HG03457 (cell line): ENCODE measurements around the gene CNTNAP2.

Experiments
- ATAC-seq: cut with Tn5 transposase; IDR thresholded peaks from one replicate; pipeline ENCODE4 v1.9.1; 2021; ENCODE audit warnings: moderate number of reproducible peaks; ENCODE audit not compliant: unreplicated experiment

Gene CNTNAP2

DNA sequence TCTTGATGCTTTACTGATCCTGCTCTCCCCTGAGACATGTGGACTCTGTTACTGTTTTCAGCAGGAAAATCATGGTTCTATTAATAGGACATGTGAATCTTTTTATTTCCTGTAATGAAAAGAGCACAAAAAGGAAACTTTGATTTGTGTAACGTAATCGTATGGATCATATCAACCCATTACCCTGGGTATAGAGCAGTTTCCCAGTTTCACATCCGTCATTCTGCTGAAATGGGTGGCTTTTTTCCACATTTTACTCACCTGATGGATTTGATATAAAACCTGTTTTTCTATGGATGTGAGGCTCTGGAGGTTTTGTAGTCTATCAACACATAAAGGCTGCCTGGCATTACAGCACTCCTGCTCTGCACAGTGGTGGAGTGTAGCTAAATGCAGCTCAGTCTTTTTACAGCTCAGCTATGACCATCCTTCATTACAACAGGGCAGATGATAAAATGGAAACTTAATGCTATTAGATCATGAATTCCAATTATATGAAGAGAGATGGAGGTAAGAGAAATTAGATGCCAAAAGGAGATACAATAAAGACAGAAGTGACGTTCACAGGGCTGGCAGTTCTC lies 1987.6 kb downstream of the CNTNAP2 start:
- ATAC-seq: no peak

DNA sequence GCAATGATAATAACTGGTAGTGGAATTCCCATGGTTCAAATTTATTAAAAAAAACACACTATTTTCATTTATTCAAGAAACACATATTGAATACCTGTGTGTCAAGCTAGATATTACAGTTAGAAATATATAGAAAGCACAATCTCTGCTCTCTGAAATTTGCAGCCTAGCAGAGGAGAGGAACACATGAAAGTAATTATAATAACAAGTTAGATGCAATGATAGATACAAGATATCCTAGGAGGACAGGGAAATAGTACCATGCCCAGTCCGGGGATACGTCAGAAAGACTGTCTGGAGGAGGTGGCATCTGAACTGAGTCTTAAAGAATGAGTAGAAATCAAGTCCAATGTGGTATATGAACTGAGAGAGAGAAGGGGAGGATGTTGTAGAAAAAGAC lies 1988.3 kb downstream of the CNTNAP2 start:
- no peak for ATAC-seq

DNA sequence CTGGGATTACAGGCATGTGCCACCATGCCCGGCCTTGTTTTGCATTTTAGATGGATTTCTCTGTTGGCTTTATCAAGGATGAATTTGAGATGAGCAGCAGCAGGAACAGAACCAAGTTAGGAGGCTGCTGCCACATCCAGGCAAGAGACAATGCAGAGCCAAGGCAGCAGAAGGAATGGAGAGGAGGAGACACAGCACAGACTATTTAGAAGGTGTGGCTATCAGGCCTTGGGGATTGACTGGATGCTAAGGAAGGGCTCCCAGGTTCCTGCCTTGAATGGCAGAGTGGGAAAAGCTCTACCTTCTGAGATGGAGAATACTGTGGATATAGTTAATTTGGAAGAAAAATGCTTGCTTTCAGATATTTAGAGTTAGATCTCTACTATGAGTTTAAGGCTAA lies 1989.3 kb downstream of the CNTNAP2 start:
- ATAC-seq: no peak

DNA sequence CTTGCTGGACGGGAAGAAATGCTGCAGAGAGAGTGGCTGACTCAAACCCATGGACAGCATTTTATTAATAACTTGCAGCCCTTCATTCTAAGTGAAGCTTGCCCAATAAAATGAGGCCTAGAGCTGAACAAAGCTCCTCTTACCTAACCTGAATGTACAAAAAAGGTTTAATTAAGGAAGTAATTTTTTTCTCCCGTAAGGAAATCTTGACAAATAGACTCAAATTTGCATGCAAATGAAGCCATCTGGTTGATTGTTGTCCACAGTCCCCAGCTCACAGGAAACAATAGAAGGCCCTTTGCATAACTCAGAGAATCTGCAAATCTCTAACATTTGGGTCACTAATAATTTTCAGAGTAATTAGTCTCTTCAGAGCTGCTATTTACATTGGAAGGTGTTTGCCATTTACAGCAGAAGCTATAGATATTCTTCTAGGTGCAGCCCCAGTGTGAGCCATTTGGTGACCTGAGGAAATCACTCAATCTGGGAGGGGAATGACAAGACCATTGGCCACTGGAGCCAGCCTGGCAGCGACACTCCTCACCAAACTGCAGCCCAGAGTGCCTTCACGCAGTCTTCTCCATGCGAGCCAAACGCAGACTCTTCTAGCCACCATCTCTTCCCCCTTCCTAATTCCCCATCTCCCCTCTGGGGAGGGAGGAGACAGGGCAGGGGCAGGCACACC lies 1991.0 kb downstream of the CNTNAP2 start:
- ATAC-seq: no peak

DNA sequence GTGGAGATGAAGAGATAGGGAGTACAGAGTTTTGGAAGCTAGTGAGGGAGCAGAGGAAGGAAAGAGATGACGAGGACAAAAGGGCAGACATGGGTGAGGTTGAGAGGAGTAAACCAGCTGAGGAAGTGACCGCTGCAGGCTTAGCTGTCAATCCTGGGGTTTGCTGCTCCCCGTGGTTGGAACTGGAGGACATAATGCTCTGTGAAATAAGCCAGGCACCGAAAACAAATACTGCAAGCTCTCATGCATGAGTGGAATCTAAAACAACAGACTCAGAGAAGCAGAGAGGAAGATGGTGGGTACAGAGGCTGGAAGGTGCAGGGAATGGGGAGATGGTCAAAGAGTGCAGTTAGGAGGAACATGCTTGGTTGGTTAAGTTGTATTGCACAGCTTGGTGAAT lies 1991.8 kb downstream of the CNTNAP2 start:
- no peak for ATAC-seq

DNA sequence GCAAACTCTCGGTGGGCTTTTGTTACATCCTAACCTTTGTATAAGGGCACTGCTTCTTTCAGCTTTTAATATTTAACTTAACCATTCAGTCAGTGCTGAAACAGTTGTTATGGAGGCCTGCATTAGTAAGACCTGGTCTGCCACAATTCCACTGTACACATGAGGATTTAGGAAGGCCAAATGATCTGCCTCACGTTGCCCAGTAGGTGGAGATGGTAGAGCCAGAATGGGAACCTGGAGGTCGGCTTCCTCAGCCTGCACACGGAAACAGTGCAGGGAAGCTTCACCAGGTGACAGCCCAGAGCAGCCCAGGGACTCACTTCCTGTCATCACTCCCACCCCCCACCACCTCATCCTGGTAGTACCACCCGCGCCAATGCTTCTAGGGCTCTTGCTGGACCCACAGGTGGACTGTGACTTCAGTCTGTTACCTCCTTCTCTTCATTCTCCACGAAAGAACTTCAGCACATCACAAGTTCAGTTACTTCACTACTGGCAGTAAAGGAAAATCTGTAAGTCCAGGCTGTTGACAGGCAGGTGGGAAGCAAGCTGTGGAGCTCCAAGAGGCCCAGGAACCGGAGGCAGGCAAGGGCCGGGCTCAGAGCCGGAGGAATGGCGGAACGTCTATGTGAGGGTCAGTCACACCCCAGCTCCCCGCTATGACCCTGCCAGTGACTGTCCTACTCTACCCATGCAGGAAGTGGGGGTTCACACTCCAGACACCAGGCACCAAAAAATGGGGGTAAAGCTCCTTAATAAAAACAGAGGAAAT lies 1993.7 kb downstream of the CNTNAP2 start:
- no peak for ATAC-seq

DNA sequence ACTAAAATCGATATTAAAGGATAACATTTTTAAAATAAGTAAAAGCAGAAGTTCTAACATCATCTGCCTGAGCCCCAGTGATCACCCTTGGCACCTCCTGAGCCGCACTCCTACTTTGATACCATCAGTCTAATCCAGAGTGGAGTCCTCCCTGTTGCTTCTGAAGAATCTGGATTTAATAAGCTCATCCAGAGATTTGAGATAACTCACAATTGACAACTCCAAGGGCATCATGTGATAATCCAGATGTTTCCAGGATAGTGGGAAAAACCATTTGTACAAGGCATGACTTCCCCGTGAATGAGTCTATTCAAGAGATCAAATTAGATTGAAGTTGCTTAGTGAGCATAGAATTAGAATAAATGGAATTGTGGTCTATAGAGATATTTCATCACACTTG lies 1998.2 kb downstream of the CNTNAP2 start:
- no peak for ATAC-seq

DNA sequence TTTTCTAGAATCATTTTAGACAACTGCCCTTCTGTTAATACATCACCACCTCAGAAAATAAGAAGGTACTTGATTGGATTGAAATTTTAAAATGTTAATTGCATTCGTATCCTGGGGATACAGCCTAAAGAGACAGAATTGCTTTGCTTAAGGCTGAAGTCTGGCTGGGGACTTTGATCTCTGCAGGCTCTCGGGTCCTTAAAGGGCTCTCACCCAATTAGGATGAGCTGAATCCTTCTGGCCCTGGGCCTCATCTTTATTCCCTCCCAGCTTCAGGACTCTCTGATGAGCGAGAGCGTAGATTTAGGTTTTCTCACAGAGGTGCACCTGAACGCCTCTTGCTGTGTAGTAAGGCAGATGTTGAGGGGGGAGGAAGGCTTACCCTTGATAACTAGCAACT lies 1998.7 kb downstream of the CNTNAP2 start:
- no peak for ATAC-seq

DNA sequence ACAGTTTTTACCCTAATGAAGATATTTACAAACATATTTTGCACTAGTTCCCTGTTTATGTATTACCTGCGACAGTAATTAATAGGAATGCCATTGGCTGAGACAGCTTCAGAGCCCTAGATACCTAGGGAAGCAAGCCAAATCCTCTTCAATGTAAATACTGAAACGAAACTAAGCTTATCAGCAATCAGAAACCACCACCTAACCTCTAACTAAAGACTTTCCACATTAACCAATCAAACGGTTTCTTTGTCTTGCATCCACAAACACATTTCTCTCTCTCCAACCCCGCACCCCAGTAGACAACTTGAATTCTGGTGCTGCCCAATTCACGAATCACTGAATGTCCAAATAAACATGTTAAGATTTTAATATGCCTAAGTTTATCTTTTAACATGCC lies 1999.6 kb downstream of the CNTNAP2 start:
- no peak for ATAC-seq

DNA sequence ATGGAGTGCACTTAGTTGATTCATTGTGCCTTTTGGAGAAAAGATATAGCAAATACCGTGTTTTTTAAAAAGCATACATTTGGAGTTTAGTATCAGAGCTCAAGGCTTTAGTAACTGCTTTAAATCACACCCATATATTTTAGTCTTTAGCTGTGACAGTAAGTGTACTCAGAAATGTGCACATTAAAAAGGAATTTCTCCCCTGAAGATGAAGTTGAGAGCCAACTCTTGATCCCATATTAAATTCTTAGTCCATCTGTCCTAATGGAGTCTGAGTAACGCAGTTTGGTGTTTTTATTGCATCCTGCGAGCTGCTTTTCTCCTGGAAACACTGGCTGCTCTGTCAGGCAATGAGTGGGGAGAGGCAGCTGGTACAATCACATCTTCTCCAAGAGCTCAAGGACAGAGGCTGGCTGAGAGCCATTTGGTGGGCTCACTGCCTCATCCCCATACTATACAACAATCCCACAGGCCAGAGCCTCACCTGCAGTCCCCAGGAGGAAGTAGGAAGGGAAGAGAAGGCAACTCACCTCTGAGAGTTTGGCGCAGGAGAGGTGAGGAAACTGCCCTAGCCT lies 2000.3 kb downstream of the CNTNAP2 start:
- ATAC-seq: no peak

DNA sequence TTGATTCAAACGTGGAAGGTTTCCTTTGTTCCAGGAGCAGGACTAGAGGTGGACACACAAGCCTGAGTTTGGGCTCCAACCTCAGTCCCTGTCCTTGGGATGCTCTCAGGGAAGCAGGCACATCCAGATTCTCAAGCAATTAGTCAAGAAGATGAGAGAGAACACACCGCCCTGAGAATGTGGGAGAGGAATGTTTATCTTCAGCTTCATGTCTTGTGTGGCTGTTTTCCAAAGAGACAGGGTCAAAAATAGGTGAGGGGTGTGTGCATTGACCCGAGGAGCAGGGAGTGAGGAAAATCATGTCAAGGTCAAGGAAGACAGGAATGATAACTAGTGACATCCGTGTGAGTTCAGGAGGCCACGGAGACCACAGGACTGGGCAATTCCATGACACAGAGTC lies 2001.8 kb downstream of the CNTNAP2 start:
- ATAC-seq: no peak

DNA sequence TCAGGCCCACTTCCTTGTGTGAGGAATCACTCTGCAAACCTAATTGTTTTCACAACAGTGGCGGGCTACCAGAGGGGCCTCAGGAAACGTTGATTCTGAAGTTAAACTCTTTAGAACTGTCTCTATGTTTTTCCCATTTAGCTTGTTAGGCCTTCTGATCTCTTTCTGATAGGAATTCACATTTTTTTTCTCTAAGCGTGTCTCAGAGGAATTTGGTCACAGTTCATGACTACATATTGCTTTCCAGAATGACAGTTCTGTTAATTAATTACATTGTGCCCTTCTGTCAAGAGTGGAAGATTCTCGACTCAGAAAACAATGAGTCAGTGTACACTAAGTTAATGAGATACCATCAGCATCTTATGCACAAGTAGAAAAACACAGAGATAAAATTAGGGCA lies 2004.8 kb downstream of the CNTNAP2 start:
- no peak for ATAC-seq

DNA sequence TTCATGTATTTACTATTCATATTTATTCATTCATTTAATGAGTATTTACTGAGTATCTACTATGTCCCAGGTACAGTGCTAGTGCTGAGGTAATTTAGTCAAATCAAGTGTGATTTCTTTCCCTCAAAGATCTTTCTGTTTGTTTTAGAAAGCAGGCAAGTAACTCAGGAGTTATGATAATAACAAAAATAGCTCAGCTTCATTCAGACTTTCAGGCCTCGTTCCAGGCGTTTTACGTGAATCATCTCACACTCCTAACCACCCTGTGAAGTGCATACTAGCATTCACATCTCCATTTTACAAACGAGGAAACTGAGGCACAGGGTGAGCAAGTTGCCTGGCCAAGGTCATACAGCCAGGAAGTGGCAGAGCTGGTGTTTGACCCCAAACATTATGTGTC lies 2005.2 kb downstream of the CNTNAP2 start:
- ATAC-seq: no peak

DNA sequence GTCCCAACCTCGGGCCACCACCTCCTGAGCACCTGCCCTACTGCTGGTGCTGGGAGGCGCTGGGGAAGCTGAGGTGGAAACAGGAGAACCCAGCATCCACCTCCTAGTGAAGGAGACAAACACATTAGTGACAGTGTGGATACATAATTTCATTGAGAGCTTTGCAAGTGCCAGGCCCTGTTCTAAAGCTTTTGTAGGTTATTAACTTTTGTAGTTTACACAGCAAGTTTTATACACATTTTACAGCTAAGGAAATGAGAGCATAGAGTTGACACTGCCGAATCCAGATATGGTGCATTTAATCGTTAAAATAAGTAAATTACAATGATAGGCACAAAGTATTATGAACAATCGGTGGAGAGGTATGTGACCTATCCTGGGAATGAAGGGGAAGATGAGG lies 2007.9 kb downstream of the CNTNAP2 start:
- no peak for ATAC-seq

DNA sequence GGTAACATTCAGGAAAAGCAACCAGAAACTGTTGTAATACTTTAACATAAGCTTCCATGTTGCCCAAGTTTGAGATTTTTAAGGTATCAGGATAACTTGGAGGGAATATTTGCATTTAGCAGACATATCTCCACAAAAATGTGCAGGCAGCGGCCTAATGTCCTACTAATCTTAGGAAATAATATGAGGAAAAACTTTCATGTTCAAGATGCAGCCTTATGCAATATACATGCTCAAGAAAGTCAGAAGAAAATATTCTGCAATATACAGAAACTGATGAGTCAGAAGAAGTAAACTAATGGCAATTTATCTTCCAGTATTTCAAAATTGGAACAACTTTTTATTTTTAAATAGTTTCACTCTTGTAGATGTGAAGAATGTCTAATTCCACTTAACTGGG lies 2010.8 kb downstream of the CNTNAP2 start:
- ATAC-seq: no peak

DNA sequence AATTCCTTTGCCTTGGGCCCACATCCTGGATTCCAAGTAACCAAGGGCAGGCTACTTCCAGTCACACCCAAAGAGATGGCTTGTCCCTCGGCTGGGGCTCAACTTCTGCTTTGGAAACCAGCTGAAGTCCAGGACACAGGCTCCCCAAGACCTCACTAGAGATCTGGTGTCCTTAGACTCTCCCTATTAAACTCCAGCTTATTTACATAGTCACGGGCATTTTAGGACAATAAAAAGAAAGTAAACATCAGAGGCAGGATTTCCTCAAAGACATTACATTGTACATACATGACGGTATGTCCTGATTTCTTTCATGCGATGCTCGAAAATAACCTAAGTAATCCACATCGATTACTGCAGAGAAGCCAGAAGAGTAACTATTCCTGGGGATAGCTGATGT lies 2012.4 kb downstream of the CNTNAP2 start:
- no peak for ATAC-seq

DNA sequence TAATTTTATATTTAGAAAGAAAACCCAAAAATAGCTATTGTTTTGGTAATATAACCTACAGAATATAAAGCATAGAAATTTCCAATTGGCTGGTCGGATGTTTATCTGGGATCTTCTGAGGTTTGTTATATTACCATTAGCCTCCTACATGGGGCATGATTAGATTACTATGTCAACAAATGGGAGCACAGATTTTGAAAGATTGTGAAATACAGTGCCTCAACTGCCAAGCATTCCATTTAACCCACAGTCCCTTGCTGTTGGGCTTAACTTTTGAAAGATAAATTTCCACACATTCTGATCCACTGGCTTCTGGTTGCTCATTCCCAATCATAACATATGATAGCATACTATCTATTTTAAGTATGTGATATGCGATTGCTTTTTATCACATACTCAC lies 2018.5 kb downstream of the CNTNAP2 start:
- ATAC-seq: no peak

DNA sequence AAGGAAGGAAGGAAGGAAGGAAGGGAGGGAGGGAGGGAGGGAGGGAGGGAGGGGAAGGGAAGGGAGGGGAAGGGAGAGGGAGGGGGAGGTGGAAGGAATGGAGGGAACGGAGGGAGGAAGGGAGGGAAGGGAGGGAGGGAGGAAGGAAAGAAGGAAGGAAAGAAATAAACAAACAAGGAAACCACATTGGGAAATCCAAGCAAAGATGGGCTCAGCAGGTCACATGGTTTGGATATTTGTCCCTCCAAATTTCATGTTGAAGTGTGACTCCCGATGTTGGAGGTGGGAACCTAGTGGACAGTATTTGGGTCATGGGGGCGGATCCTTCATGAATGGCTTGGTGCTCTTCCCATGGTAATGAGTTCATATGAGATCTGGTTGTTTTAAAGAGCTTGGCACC lies 2019.4 kb downstream of the CNTNAP2 start:
- no peak for ATAC-seq

DNA sequence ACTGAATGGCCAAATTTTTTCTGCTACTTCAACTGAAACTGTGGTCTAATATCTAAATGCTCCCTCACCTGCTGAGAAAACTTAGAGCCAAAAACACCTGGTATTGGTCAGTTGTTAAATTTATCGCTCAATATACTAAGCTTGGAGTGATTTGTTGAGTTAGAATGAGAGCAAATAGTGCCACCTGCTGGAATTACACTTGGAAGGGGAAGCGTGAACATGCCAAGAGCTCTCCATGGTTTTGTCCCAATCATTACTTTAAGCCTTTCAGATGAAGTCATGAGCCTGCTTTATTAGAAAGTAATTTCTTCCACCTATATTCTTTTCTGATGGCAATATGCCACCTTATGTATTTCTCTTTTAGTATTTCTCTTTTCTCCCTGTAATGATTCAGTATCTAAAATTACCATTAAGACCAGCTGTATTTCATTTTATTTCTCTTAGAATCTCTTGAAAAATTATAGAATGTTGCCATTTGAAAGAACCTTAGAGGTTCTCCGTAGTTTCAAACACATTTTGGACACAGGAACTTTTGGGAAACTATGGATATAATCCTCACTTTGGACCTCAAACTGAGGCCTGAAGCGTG lies 2026.2 kb downstream of the CNTNAP2 start:
- ATAC-seq: no peak

DNA sequence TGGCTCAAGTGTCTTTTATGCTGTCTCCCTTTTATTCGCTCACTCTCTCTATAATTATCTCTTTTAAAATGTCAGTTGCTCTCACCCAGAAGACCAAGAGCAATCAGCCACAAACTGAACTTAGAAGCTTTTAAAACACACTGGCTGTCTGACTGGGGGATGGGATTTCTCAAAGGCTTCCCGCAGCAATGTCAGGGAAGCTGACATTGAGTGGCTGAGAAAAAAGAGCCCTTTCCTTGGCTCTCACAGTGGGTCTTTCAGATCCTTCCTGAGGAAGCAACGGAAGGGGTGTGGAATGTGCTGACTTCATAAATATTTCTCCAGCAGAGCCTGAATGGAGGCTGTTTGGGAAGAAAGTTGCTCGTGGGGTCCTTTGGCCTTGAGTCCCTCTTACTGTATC lies 2028.2 kb downstream of the CNTNAP2 start:
- no peak for ATAC-seq

DNA sequence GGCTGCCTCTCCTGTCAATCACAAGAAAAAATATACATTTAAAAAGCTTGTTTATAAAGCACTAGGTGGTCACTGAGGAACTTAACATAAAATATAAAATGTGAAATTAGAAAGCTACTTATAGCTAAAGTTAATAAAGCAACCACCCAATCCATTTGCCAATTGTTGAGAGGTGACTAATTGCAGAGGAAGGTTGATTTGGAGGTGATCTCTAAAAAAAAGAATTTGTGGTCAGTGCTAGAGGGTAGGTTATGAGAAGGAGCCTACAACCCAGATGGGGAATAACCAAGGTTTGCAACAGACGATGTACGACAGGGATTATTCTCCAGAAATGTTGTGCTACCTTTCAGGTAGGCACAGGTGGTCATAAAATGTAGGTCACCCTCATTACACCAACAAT lies 2029.7 kb downstream of the CNTNAP2 start:
- ATAC-seq: no peak

DNA sequence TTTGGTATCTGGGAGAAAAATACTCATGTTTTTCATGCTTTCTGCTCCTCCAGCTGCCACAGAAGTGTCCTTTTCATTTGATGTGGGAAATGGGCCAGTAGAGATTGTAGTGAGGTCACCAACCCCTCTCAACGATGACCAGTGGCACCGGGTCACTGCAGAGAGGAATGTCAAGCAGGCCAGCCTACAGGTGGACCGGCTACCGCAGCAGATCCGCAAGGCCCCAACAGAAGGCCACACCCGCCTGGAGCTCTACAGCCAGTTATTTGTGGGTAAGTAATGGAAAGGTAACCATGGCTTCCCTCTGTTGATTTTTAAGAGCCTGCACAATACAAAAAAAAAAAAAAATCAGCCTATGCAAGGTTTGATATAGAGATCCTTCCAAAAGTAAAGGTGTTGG lies 2030.8 kb downstream of the CNTNAP2 start:
- no peak for ATAC-seq
